ENCODE results near the gene MPZL2. TPM values are rescaled to one million over a fixed set of nuclear protein-coding genes. Genes with fewer than 3 reads are reported as not detected.

Gene MPZL2
- 165 TPM for total RNA-seq

DNA sequence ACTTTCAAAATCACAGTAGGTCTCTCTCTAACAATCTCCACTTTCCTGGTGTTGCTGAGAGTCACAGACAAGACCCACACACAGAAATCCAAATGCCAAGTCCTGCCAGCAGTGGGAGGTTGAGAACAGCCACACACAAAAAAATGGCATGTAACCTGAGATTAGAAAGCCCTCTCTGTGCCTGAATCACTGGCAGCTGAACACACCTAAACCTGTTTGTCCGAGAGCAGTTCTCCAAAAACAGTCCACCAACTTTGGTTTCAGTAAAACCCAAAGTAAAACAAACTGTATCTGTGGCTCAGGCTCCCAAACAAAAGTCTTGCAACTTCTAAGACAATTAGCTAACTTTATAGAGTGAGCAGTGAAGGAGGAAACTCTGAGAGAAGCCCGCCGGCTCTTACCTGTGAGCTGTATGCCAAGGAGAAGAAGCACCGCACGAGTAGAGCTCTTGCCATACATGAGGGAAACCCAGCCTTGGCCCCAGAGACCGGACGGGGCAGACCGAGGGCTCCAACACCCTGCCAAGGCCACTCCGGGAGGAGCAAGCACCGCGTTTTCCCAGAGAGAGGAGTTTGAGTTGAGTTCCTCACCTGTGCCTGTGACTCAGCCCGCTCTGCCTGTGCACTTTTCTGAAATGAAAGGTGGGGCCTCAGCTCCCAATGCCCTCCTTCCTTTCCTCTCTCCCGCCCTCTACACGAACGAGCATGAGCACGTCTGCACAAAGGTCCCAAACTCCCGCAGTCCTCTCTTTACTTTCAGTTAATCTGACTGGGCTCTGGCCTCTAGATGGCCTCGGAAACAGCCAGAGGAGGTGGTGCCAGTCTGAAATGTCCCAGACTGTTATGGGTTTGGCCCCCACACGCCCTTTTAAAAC, at the start of gene MPZL2:
Gene MPZL2 (minus strand): TSS at position 603 of the 874 bp plus-strand sequence. CDS start 144 bp downstream, at position 459.
- intact Hi-C loops (cut with DNase I) = no loop called here
- peak within 1 kb of the TSS; percentile 61 for H3K27ac ChIP-seq
- no peaks in the 10 kb centered on the region for H3K9me3 ChIP-seq
- no peaks in the 10 kb centered on the region for H3K36me3 ChIP-seq
- peak within 1 kb of the TSS; percentile 38 to 50 for H3K4me3 ChIP-seq
- DNase-seq (ENCODE audit: extremely low spot score in 2 of 2) = peak in 1 of 2 donors; percentile 91
- TF ChIP-seq POLR2AphosphoS5 (IDR thresholded peaks at IDR 0.05; ENCODE audit: insufficient read depth in 1 of 2, low read depth in 1 of 2) (peak; percentile 70 to 72), CTCF (IDR thresholded peaks at IDR 0.05) (no peak), POLR2A (IDR thresholded peaks at IDR 0.05) (peak in 1 of 2 donors; percentile 42)
- no peaks in the 10 kb centered on the region for H3K4me1 ChIP-seq
- no peaks in the 10 kb centered on the region for H3K27me3 ChIP-seq

GRCh38 chr11:118313242-118313641, 49.1 kb upstream of the MPZL2 start:
- Histone ChIP-seq H3K36me3 (no peaks in the 10 kb centered on the region), H3K27me3 (no peaks in the 10 kb centered on the region), H3K4me3 (no peak overlapping the region), H3K9me3 (no peaks in the 10 kb centered on the region), H3K27ac (no peak overlapping the region), H3K4me1 (peaks cover 21% of the 10 kb centered on the region)
- TF ChIP-seq CTCF (IDR thresholded peaks at IDR 0.05) (no peak), POLR2AphosphoS5 (IDR thresholded peaks at IDR 0.05; ENCODE audit: insufficient read depth in 1 of 2, low read depth in 1 of 2) (no peak), POLR2A (IDR thresholded peaks at IDR 0.05) (no peak)
- intact Hi-C loops (cut with DNase I) = no loop called here
- no peak for DNase-seq (ENCODE audit: extremely low spot score in 2 of 2)

- no peak for DNase-seq (ENCODE audit: extremely low spot score in 2 of 2)
- TF ChIP-seq POLR2AphosphoS5 (IDR thresholded peaks at IDR 0.05; ENCODE audit: insufficient read depth in 1 of 2, low read depth in 1 of 2) = no peak
- no peak for TF ChIP-seq POLR2A (IDR thresholded peaks at IDR 0.05)
- no peak for TF ChIP-seq CTCF (IDR thresholded peaks at IDR 0.05)
- no peaks in the 10 kb centered on the region for H3K27me3 ChIP-seq
- H3K9me3 ChIP-seq = no peaks in the 10 kb centered on the region
- no peak overlapping the region for H3K4me3 ChIP-seq
- intact Hi-C loops (cut with DNase I) = no loop called here
- H3K36me3 ChIP-seq = no peaks in the 10 kb centered on the region
- H3K4me1 ChIP-seq = peaks cover 21% of the 10 kb centered on the region
- no peak overlapping the region for H3K27ac ChIP-seq
Measured at GRCh38 chr11:118312328-118312727, 48.2 kb upstream of the MPZL2 start.

DNA sequence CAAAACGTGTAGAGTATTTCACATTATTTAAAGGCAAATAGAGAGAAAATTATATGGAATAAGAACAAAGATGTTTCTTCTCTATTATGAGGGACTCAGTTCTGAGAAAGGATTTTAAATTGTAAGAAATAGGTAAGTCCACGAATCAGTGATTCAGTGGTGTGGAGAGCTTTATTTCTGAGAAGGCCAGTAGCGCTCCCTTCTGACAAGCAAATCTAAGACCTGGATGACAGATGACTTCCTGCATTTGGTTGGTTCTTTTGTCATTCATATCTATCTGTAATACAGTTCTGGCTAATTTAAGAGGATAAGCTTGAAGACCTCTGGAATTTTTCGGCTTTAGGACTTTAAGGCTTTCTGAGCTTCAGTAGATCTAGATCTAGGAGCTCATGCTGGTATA, 47.4 kb upstream of the MPZL2 start:
- Histone ChIP-seq H3K4me3 (no peak overlapping the region), H3K4me1 (peaks cover 15% of the 10 kb centered on the region), H3K27me3 (no peaks in the 10 kb centered on the region), H3K9me3 (no peaks in the 10 kb centered on the region), H3K27ac (no peak overlapping the region), H3K36me3 (no peaks in the 10 kb centered on the region)
- TF ChIP-seq CTCF (IDR thresholded peaks at IDR 0.05) (no peak), POLR2AphosphoS5 (IDR thresholded peaks at IDR 0.05; ENCODE audit: insufficient read depth in 1 of 2, low read depth in 1 of 2) (no peak), POLR2A (IDR thresholded peaks at IDR 0.05) (no peak)
- intact Hi-C loops (cut with DNase I) = no loop called here
- DNase-seq (ENCODE audit: extremely low spot score in 2 of 2) = no peak
